BJ (cell line): ENCODE data around the gene NFKBIA. TPM values are rescaled to one million over a fixed set of nuclear protein-coding genes. Genes with fewer than 3 reads are reported as not detected.
A peak's percentile ranks its signal among the peaks of the same experiment; 100 is the strongest.
"Not testable (repeated sequence)": the region's sequence is repeated elsewhere in the genome, so short reads cannot be mapped to it uniquely, and the experiment has no call there.

Experiments
- CTCF ChIA-PET: fragments of 350-600 bp; formaldehyde crosslinking; extraction: SDS; loops from one replicate; lab custom pipeline; 2021; ENCODE audit warnings: antibody characterized with exemption, inconsistent platforms; lab: Yijun Ruan, JAX
- POLR2A ChIA-PET: fragments of 300-600 bp; sonication (Branson Sonifier 250); formaldehyde crosslinking; extraction: SDS; loops from one replicate; lab custom pipeline; 2021; ENCODE audit warnings: antibody characterized with exemption; lab: Charles Lee
- DNase-seq: peaks from one replicate; pipeline ENCODE4 v3.0.0-alpha.2; 2011; ENCODE audit warnings: low read depth
- H3K27me3 ChIP-seq: 2 replicates; pipeline ENCODE4 v1.6.0; 2011; ENCODE audit warnings: low read length; ENCODE audit not compliant: control insufficient read depth, insufficient read depth
- H3K36me3 ChIP-seq: 2 replicates; pipeline ENCODE4 v1.5.1; 2011; ENCODE audit warnings: low read length; ENCODE audit not compliant: control insufficient read depth, insufficient read depth
- H3K4me3 ChIP-seq: 2 replicates; pipeline ENCODE4 v1.5.1; 2011; ENCODE audit warnings: low read depth, mild to moderate bottlenecking, control low read depth, low read length
- polyA plus RNA-seq: library from polyadenylated mRNA; depleted of rRNA; stranded (reverse); fragments of >200 nt; gene quantifications from 2 replicates; pipeline ENCODE4 v1.2.3, GENCODE V29; 2011
- TF ChIP-seq, protein P1 (sequence below): IDR thresholded peaks from 2 replicates; pipeline ENCODE4 v1.5.1; 2011; ENCODE audit warnings: low read depth, mild to moderate bottlenecking, control low read depth, inconsistent platforms, low read length, moderate library complexity; ENCODE audit not compliant: insufficient read depth

Gene NFKBIA
- polyA plus RNA-seq, 1 experiment: 73.2 TPM

DNA sequence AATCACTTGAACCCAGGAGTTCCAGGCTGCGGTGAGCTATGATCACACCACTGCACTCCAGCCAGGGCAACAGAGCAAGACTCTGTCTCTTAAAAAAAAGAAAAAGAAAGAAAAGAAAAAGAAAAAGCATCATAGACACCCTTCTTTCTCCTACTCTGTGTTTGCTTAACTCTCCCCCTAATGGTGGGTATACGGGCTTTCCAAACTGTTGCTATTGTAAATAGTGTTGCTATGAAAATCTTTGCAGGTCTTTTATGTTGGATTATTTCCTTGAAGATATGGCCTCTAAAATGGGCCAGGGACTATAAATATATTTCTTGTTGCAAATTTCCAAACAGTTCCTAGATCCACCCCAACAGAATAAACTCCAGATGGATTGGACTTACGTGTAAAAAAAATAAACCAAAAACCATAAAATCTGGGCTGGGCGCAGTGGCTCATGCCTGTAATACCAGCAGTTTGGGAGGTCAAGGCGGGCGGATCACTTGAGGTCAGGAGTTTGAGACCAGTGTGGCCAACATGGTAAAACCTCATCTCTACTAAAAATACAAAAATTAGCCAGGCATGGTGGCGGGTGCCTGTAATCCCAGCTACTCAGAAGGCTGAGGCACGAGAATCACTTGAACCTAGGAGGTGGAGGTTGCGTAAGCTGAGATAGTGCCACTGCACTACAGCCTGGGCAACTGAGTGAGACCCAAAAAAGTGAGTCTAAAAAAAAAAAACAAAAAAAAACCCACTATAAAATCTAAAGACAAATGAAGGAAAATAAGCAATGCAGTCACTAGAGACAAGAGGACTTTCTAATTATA lies 25.9 kb downstream of the NFKBIA start:
- no peaks in the 10 kb centered on the region for H3K36me3 ChIP-seq
- ChIA-PET POLR2A (interaction anchor here (0.6 kb wide), 1 partner anchor 20 kb away, joined by 5 read pairs; no protein-coding TSS in a partner anchor), CTCF (interaction anchor here (1.0 kb wide), 1 partner anchor 164 kb away, joined by 3 read pairs; no protein-coding TSS in a partner anchor)
- TF ChIP-seq, protein P1, sequence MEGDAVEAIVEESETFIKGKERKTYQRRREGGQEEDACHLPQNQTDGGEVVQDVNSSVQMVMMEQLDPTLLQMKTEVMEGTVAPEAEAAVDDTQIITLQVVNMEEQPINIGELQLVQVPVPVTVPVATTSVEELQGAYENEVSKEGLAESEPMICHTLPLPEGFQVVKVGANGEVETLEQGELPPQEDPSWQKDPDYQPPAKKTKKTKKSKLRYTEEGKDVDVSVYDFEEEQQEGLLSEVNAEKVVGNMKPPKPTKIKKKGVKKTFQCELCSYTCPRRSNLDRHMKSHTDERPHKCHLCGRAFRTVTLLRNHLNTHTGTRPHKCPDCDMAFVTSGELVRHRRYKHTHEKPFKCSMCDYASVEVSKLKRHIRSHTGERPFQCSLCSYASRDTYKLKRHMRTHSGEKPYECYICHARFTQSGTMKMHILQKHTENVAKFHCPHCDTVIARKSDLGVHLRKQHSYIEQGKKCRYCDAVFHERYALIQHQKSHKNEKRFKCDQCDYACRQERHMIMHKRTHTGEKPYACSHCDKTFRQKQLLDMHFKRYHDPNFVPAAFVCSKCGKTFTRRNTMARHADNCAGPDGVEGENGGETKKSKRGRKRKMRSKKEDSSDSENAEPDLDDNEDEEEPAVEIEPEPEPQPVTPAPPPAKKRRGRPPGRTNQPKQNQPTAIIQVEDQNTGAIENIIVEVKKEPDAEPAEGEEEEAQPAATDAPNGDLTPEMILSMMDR: 0 out of 2 replicates have a peak, but pooled peaks have one; percentile 5
- no peaks in the 10 kb centered on the region for H3K27me3 ChIP-seq
- H3K4me3 ChIP-seq: no peak overlapping the region
- DNase-seq: peak; percentile 63

DNA sequence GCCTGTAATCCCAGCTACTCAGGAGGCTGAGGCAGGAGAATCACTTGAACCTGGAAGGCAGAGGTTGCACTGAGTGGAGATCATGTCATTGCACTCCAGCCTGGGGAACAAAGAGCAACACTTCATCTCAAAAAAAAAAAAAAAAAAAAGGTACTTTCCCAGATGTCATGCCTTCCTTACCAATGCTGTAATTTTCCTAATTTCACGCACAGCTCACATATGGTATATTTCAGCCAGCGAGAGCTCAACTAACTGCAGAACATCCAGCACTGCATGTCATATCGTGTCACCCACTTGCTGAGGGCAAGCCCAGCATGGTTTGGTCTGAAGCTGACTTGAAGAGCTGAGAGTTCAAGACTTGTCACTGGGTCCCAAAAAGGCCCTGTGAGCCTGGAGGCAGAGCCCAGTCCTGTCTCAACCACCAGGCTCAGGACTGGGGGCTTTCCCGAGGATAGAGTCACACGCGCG lies 29.0 kb downstream of the NFKBIA start:
- no peaks in the 10 kb centered on the region for H3K27me3 ChIP-seq
- CTCF ChIA-PET: interaction anchor here (1.2 to 2.2 kb wide), 5 partner anchors 9 to 160 kb away, joined by 3 to 9 read pairs (median 5); partner anchors contain the start of gene NFKBIA
- POLR2A ChIA-PET: no interaction called here
- DNase-seq: no peak
- TF ChIP-seq, protein P1: no peak
- H3K4me3 ChIP-seq: no peak overlapping the region
- H3K36me3 ChIP-seq: no peaks in the 10 kb centered on the region

DNA sequence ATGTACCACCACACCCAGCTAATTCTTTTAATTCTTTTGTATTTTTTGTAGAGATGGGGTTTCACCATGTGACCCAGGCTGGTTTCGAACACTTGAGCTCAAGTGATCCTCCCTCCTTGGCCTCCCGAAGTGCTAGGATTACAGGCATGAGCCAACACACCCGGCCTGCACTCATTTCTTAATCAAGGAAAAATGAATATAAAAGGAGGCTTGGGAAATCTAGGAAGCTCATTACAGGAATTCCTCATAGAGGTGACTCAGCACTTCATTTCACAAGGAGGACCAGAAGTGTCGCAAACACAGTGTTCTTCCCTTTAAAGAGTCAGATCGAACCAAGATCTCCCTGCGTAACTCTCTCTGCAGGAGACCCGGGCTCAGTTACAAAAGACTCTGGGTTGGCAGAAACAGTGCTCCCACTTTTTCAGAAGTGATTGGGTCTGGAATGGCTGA lies 30.3 kb downstream of the NFKBIA start:
- Histone ChIP-seq H3K27me3 (no peaks in the 10 kb centered on the region), H3K4me3 (no peak overlapping the region), H3K36me3 (no peaks in the 10 kb centered on the region)
- ChIA-PET CTCF (interaction anchor here (0.7 to 2.2 kb wide), 3 partner anchors 10 to 159 kb away, joined by 3 to 9 read pairs (median 7); no protein-coding TSS in a partner anchor), POLR2A (interaction anchor here (0.5 to 1.0 kb wide), 4 partner anchors 29 to 160 kb away, joined by 3 to 6 read pairs (median 4); partner anchors contain the start of gene PSMA6)
- peak; percentile 96 for DNase-seq
- TF ChIP-seq, protein P1: no peak

DNA sequence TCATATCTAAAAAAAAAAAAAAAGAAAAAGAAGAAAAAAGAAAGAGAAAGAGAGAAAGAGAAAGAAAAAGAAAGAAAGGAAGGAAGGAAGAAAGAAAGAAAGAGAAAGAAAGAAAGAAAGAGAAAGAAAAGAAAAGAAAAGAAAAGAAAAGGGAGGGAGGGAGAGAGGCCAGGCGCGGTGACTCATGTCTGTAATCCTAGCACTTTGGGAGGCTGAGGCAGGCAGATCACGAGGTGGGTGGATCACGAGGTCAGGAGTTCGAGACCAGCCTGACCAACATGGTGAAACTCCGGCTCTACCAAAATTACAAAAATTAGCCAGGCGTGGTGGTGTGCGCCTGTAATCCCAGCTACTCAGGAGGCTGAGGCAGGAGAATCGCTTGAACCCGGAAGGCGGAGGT lies 31.3 kb downstream of the NFKBIA start:
- H3K36me3 ChIP-seq, CTCF ChIA-PET, DNase-seq, H3K27me3 ChIP-seq, H3K4me3 ChIP-seq, POLR2A ChIA-PET: not testable (repeated sequence)

DNA sequence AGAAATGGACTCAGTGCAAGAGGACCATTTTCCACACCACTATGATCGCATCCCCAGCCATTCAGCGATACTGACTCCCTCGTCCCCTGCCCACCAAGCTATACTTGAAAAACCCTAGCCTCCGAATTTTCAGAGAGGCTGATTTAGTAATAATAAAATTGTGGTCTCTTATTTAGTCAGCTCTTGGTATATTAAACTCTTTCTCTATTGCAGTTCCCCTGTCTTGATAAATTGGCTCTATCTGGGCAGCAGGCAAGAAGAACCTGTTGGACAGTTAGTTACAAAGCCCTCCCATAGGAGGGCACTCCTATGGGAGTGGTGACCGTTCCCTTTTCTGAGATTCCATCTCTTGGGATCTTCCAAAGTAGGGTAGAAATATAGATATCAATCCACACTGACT lies 33.6 kb downstream of the NFKBIA start:
- DNase-seq: no peak
- ChIA-PET CTCF (interaction anchor here (1.0 kb wide), 1 partner anchor 33 kb away, joined by 4 read pairs; the partner anchor contains the start of gene NFKBIA), POLR2A (no interaction called here)
- no peaks in the 10 kb centered on the region for H3K27me3 ChIP-seq
- H3K36me3 ChIP-seq: no peaks in the 10 kb centered on the region
- TF ChIP-seq, protein P1: no peak
- H3K4me3 ChIP-seq: no peak overlapping the region
